ENCODE data around the gene STEAP2. TPM values are rescaled to one million over a fixed set of nuclear protein-coding genes. Genes with fewer than 3 reads are reported as not detected.

The STEAP2 gene
- total RNA-seq, 1 experiment from 2014 or later, result 0.68 TPM

- CTCF ChIA-PET, result interaction anchor here (1.6 kb wide), 1 partner anchor 15 kb away, joined by 5 read pairs; no protein-coding TSS in a partner anchor
- H3K9me3 Mint-ChIP-seq (ENCODE audit: unreplicated experiment), result no peaks in the 10 kb centered on the region
- DNase-seq (ENCODE audit: unreplicated experiment), result no peak
These were observed 3.6 kb upstream of the STEAP2 start for GRCh38 chr7:90207956-90208355.

DNA sequence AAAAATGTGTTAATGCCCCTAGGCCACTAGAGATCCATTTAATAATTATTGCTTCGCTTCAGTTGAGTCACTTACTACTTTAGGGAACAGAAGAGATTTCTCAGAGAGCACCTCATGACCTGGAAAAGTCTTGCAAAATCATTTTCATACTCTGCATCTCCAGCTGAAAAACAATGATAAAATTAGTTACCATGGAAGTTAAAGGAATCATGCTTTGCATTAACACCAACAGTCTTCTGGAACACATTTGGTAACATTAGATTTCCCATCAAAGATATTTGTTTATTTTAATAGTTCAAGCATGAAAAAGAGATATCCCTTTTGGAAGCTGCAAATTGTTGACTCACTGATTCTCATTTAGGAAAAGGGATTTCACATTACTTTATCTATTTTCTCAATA lies 1.8 kb upstream of the STEAP2 start:
- intact Hi-C loops (cut with micrococcal nuclease), result no loop called here

More at GRCh38 chr7:90207956-90208355, 3.6 kb upstream of the STEAP2 start:
- H3K4me3 Mint-ChIP-seq (ENCODE audit: unreplicated experiment), result no peak overlapping the region
- H3K36me3 Mint-ChIP-seq (ENCODE audit: insufficient read depth, unreplicated experiment), result no peaks in the 10 kb centered on the region
- intact Hi-C loops (cut with micrococcal nuclease), result no loop called here
- H3K4me1 Mint-ChIP-seq (ENCODE audit: insufficient read depth, unreplicated experiment), result no peaks in the 10 kb centered on the region
- TF ChIP-seq, protein P1, sequence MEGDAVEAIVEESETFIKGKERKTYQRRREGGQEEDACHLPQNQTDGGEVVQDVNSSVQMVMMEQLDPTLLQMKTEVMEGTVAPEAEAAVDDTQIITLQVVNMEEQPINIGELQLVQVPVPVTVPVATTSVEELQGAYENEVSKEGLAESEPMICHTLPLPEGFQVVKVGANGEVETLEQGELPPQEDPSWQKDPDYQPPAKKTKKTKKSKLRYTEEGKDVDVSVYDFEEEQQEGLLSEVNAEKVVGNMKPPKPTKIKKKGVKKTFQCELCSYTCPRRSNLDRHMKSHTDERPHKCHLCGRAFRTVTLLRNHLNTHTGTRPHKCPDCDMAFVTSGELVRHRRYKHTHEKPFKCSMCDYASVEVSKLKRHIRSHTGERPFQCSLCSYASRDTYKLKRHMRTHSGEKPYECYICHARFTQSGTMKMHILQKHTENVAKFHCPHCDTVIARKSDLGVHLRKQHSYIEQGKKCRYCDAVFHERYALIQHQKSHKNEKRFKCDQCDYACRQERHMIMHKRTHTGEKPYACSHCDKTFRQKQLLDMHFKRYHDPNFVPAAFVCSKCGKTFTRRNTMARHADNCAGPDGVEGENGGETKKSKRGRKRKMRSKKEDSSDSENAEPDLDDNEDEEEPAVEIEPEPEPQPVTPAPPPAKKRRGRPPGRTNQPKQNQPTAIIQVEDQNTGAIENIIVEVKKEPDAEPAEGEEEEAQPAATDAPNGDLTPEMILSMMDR (IDR thresholded peaks at IDR 0.05; ENCODE audit: unreplicated experiment), result no peak
- H3K27ac Mint-ChIP-seq (ENCODE audit: low read depth, unreplicated experiment), result no peak overlapping the region
- POLR2A ChIA-PET, result interaction anchor here (0.6 kb wide), 1 partner anchor 15 kb away, joined by 3 read pairs; no protein-coding TSS in a partner anchor
- no peaks in the 10 kb centered on the region for H3K27me3 Mint-ChIP-seq (ENCODE audit: insufficient read depth, unreplicated experiment)
- BruUV-seq (replicated peaks), result no TSS peak

GRCh38 chr7:90210475-90210874 lies 1.1 kb upstream of the STEAP2 start:
- BruUV-seq (replicated peaks), result no TSS peak
- TF ChIP-seq, protein P1 (IDR thresholded peaks at IDR 0.05; ENCODE audit: unreplicated experiment), result no peak
- POLR2A ChIA-PET, result interaction anchor here (0.7 to 2.0 kb wide), 2 partner anchors 14 to 36 kb away, joined by 3 to 6 read pairs; no protein-coding TSS in a partner anchor
- no peak for DNase-seq (ENCODE audit: unreplicated experiment)
- Mint-ChIP-seq H3K27me3 (ENCODE audit: insufficient read depth, unreplicated experiment) (no peaks in the 10 kb centered on the region), H3K4me1 (ENCODE audit: insufficient read depth, unreplicated experiment) (no peaks in the 10 kb centered on the region), H3K4me3 (ENCODE audit: unreplicated experiment) (no peak overlapping the region), H3K9me3 (ENCODE audit: unreplicated experiment) (no peaks in the 10 kb centered on the region), H3K27ac (ENCODE audit: low read depth, unreplicated experiment) (no peak overlapping the region), H3K36me3 (ENCODE audit: insufficient read depth, unreplicated experiment) (no peaks in the 10 kb centered on the region)
- CTCF ChIA-PET, result interaction anchor here (0.6 to 2.4 kb wide), 10 partner anchors 14 to 1992 kb away, joined by 3 to 24 read pairs (median 5); partner anchors contain the start of gene STEAP1
- intact Hi-C loops (cut with micrococcal nuclease), result no loop called here

More for the DNA sequence above, 1.8 kb upstream of the STEAP2 start:
- Mint-ChIP-seq H3K27me3 (ENCODE audit: insufficient read depth, unreplicated experiment) (no peaks in the 10 kb centered on the region), H3K4me3 (ENCODE audit: unreplicated experiment) (no peak overlapping the region), H3K9me3 (ENCODE audit: unreplicated experiment) (no peaks in the 10 kb centered on the region), H3K27ac (ENCODE audit: low read depth, unreplicated experiment) (no peak overlapping the region), H3K4me1 (ENCODE audit: insufficient read depth, unreplicated experiment) (no peaks in the 10 kb centered on the region), H3K36me3 (ENCODE audit: insufficient read depth, unreplicated experiment) (no peaks in the 10 kb centered on the region)
- TF ChIP-seq, protein P1 (IDR thresholded peaks at IDR 0.05; ENCODE audit: unreplicated experiment), result no peak
- no TSS peak for BruUV-seq (replicated peaks)
- POLR2A ChIA-PET, result interaction anchor here (0.5 to 0.7 kb wide), 2 partner anchors 31 to 35 kb away, joined by 3 to 4 read pairs; no protein-coding TSS in a partner anchor
- peak; percentile 21 for DNase-seq (ENCODE audit: unreplicated experiment)
- CTCF ChIA-PET, result interaction anchor here (0.9 to 1.1 kb wide), 2 partner anchors 13 to 56 kb away, joined by 3 to 5 read pairs; partner anchors contain the start of gene STEAP1

DNA sequence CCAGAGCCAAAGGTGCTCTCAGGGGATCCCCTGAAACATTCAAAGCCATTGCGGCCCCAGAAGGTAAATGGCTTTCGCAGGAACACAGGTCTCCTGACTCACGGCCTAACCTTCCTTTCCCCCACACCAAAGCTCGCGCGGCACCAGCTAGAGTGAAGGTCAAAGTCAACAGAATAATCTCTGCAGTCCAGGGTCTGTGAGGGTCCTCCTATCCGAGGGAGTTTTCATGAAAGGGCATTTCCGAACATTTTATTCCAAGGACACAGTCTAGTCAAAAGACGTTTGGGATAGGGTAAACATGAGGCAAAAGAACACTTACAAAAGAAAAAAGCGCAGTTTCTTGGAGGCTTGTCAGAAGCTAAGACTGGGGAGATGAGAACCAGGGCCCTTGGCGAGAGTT lies 559 bp upstream of the STEAP2 start:
- intact Hi-C loops (cut with micrococcal nuclease), result loop anchor here (1.0 kb wide), 1 partner anchor 57 kb away; the partner anchor contains the start of gene STEAP1
- no peaks in the 10 kb centered on the region for H3K4me1 Mint-ChIP-seq (ENCODE audit: insufficient read depth, unreplicated experiment)
- no peak overlapping the region for H3K4me3 Mint-ChIP-seq (ENCODE audit: unreplicated experiment)
- ChIA-PET CTCF (interaction anchor here (0.6 to 3.5 kb wide), 24 partner anchors 9 to 1993 kb away, joined by 3 to 24 read pairs (median 5); partner anchors contain the start of gene STEAP1), POLR2A (interaction anchor here (0.7 to 2.0 kb wide), 5 partner anchors 15 to 1901 kb away, joined by 3 to 6 read pairs (median 3); partner anchors contain the start of gene STEAP1)
- TF ChIP-seq, protein P1 (IDR thresholded peaks at IDR 0.05; ENCODE audit: unreplicated experiment), result no peak
- H3K9me3 Mint-ChIP-seq (ENCODE audit: unreplicated experiment), result no peaks in the 10 kb centered on the region
- H3K27ac Mint-ChIP-seq (ENCODE audit: low read depth, unreplicated experiment), result no peak overlapping the region
- no peaks in the 10 kb centered on the region for H3K36me3 Mint-ChIP-seq (ENCODE audit: insufficient read depth, unreplicated experiment)
- H3K27me3 Mint-ChIP-seq (ENCODE audit: insufficient read depth, unreplicated experiment), result no peaks in the 10 kb centered on the region
- DNase-seq (ENCODE audit: unreplicated experiment), result no peak
- BruUV-seq (replicated peaks), result no TSS peak

Data from MCF 10A (cell line).